Thymus (tissue), 11 donors: Measurements from ENCODE around the gene RXRA. TPM values are rescaled to one million over a fixed set of nuclear protein-coding genes. Genes with fewer than 3 reads are reported as not detected.

ENCODE experiments used
- DNase-seq, 9 donors: peaks; one replicate each; pipeline ENCODE4 v3.0.0-alpha.2; 2013; ENCODE audit warnings: low spot score in 9 of 9, low read depth in 6 of 9, missing footprints in 1 of 9
- H3K27ac ChIP-seq, 2 donors: one replicate each; pipeline ENCODE4 v1.5.1; 2013; ENCODE audit warnings: control low read depth in 1 of 2, low read depth in 1 of 2, low read length in 1 of 2, mild to moderate bottlenecking in 1 of 2, moderate library complexity in 1 of 2
- H3K27me3 ChIP-seq, 2 donors: one replicate each; pipeline ENCODE4 v1.5.1; 2013; ENCODE audit warnings: low read length in 1 of 2; ENCODE audit not compliant: control insufficient read depth in 2 of 2, insufficient read depth in 1 of 2
- H3K36me3 ChIP-seq, 2 donors: one replicate each; pipeline ENCODE4 v1.5.1; 2013; ENCODE audit warnings: low read length in 1 of 2, mild to moderate bottlenecking in 1 of 2, moderate library complexity in 1 of 2; ENCODE audit not compliant: control insufficient read depth in 2 of 2, insufficient read depth in 2 of 2
- H3K4me1 ChIP-seq, 2 donors: one replicate each; pipeline ENCODE4 v1.5.1; 2013; ENCODE audit warnings: low read length in 2 of 2; ENCODE audit not compliant: control insufficient read depth in 2 of 2, insufficient read depth in 2 of 2
- H3K4me3 ChIP-seq, 2 donors: one replicate each; pipeline ENCODE4 v1.5.1; 2013; ENCODE audit warnings: low read length in 2 of 2, control low read depth in 1 of 2, mild to moderate bottlenecking in 1 of 2
- H3K9me3 ChIP-seq, 2 donors: one replicate each; pipeline ENCODE4 v1.5.1; 2013; ENCODE audit warnings: low read length in 1 of 2, mild to moderate bottlenecking in 1 of 2; ENCODE audit not compliant: control insufficient read depth in 2 of 2, insufficient read depth in 1 of 2
- WGBS: extraction: QIAGEN DNeasy Blood & Tissue Kit; methylation state at CpG from one replicate; pipeline ENCODE4 v1.1.7; 2013; 5-methylcytosine and 5-hydroxymethylcytosine counted together
- polyA plus RNA-seq: library from polyadenylated mRNA; stranded (reverse); fragments of 200-250 nt; gene quantifications from one replicate; pipeline ENCODE4 v1.2.3, GENCODE V29; 2013
- total RNA-seq: library from RNA; stranded (reverse); fragments of 120-200 nt; gene quantifications from one replicate; pipeline ENCODE4 v1.2.4, GENCODE V29; 2013
- donor health status: healthy.

RXRA gene
- total and polyA plus RNA-seq, 2 donors: 7.0 to 20.4 TPM

- no peak overlapping the region for H3K27ac ChIP-seq
- WGBS: 91% methylated on average over 10 of the region's 10 CpGs
- no peaks in the 10 kb centered on the region for H3K4me1 ChIP-seq
- no peaks in the 10 kb centered on the region for H3K9me3 ChIP-seq
- DNase-seq: no peak
- H3K36me3 ChIP-seq: no peaks in the 10 kb centered on the region
- H3K4me3 ChIP-seq: no peak overlapping the region
- H3K27me3 ChIP-seq: no peaks in the 10 kb centered on the region
Observed at GRCh38 chr9:134420974-134421432, 94.7 kb downstream of the RXRA start.

GRCh38 chr9:134421888-134422287 lies 95.6 kb downstream of the RXRA start:
- Histone ChIP-seq H3K27ac (no peak overlapping the region), H3K9me3 (no peaks in the 10 kb centered on the region), H3K4me3 (no peak overlapping the region), H3K4me1 (no peaks in the 10 kb centered on the region), H3K27me3 (no peaks in the 10 kb centered on the region), H3K36me3 (no peaks in the 10 kb centered on the region)
- 97% methylated on average over 11 of the region's 11 CpGs for WGBS
- DNase-seq: no peak

- no peak for DNase-seq
- Histone ChIP-seq H3K4me1 (no peaks in the 10 kb centered on the region), H3K27me3 (no peaks in the 10 kb centered on the region), H3K27ac (no peak overlapping the region), H3K9me3 (no peaks in the 10 kb centered on the region), H3K36me3 (no peaks in the 10 kb centered on the region), H3K4me3 (no peak overlapping the region)
- 94% methylated on average over 32 of the region's 32 CpGs for WGBS
Observed at GRCh38 chr9:134422301-134423090, 96.2 kb downstream of the RXRA start.

GRCh38 chr9:134423166-134423565 lies 96.9 kb downstream of the RXRA start:
- Histone ChIP-seq H3K4me3 (no peak overlapping the region), H3K4me1 (no peaks in the 10 kb centered on the region), H3K36me3 (no peaks in the 10 kb centered on the region), H3K27ac (no peak overlapping the region), H3K9me3 (no peaks in the 10 kb centered on the region), H3K27me3 (no peaks in the 10 kb centered on the region)
- WGBS: 95% methylated on average over 15 of the region's 15 CpGs
- DNase-seq: no peak

GRCh38 chr9:134423749-134424148 lies 97.5 kb downstream of the RXRA start:
- no peaks in the 10 kb centered on the region for H3K4me1 ChIP-seq
- 93% methylated on average over 15 of the region's 15 CpGs for WGBS
- H3K27me3 ChIP-seq: no peaks in the 10 kb centered on the region
- no peak for DNase-seq
- no peak overlapping the region for H3K27ac ChIP-seq
- H3K36me3 ChIP-seq: no peaks in the 10 kb centered on the region
- H3K9me3 ChIP-seq: no peaks in the 10 kb centered on the region
- no peak overlapping the region for H3K4me3 ChIP-seq

GRCh38 chr9:134424818-134425217 lies 98.6 kb downstream of the RXRA start:
- H3K27ac ChIP-seq: no peak overlapping the region
- H3K36me3 ChIP-seq: no peaks in the 10 kb centered on the region
- H3K4me3 ChIP-seq: no peak overlapping the region
- H3K4me1 ChIP-seq: no peaks in the 10 kb centered on the region
- no peaks in the 10 kb centered on the region for H3K9me3 ChIP-seq
- WGBS: 96% methylated on average over 9 of the region's 9 CpGs
- no peaks in the 10 kb centered on the region for H3K27me3 ChIP-seq
- no peak for DNase-seq

GRCh38 chr9:134425401-134425800 lies 99.1 kb downstream of the RXRA start:
- no peak for DNase-seq
- Histone ChIP-seq H3K9me3 (no peaks in the 10 kb centered on the region), H3K36me3 (no peaks in the 10 kb centered on the region), H3K27ac (no peak overlapping the region), H3K4me1 (no peaks in the 10 kb centered on the region), H3K27me3 (no peaks in the 10 kb centered on the region), H3K4me3 (no peak overlapping the region)
- 89% methylated on average over 9 of the region's 9 CpGs for WGBS

GRCh38 chr9:134425812-134426211 lies 99.6 kb downstream of the RXRA start:
- Histone ChIP-seq H3K4me3 (no peak overlapping the region), H3K27ac (no peak overlapping the region), H3K27me3 (no peaks in the 10 kb centered on the region), H3K9me3 (no peaks in the 10 kb centered on the region), H3K36me3 (no peaks in the 10 kb centered on the region), H3K4me1 (no peaks in the 10 kb centered on the region)
- WGBS: 95% methylated on average over 9 of the region's 9 CpGs
- no peak for DNase-seq

- Histone ChIP-seq H3K9me3 (no peaks in the 10 kb centered on the region), H3K36me3 (no peaks in the 10 kb centered on the region), H3K4me1 (peaks cover 0 to 6% of the 10 kb centered on the region in 2 donors)
Observed at GRCh38 chr9:134426436-134426835, 100.2 kb downstream of the RXRA start.

More at GRCh38 chr9:134426436-134426835, 100.2 kb downstream of the RXRA start:
- Histone ChIP-seq H3K27ac (no peak overlapping the region), H3K27me3 (no peaks in the 10 kb centered on the region), H3K4me3 (no peak overlapping the region)
- WGBS: 93% methylated on average over 15 of the region's 15 CpGs
- no peak for DNase-seq
